ENCODE measurements around the gene NDN.

DNA sequence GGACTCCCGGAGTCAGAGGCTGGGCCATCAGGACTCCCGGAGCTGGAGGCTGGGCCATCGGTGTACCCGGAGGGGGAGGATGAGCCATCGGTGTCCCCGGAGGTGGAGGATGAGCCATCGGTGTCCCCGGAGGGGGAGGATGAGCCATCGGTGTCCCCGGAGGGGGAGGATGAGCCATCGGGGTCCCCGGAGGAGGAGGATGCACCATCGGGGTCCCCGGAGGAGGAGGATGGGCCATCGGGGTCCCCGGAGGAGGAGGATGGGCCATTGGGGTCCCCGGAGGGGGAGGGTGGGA, 40.2 kb downstream of the NDN start:
- TF ChIP-seq, protein P1, sequence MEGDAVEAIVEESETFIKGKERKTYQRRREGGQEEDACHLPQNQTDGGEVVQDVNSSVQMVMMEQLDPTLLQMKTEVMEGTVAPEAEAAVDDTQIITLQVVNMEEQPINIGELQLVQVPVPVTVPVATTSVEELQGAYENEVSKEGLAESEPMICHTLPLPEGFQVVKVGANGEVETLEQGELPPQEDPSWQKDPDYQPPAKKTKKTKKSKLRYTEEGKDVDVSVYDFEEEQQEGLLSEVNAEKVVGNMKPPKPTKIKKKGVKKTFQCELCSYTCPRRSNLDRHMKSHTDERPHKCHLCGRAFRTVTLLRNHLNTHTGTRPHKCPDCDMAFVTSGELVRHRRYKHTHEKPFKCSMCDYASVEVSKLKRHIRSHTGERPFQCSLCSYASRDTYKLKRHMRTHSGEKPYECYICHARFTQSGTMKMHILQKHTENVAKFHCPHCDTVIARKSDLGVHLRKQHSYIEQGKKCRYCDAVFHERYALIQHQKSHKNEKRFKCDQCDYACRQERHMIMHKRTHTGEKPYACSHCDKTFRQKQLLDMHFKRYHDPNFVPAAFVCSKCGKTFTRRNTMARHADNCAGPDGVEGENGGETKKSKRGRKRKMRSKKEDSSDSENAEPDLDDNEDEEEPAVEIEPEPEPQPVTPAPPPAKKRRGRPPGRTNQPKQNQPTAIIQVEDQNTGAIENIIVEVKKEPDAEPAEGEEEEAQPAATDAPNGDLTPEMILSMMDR (conservative IDR thresholded peaks at IDR 0.05; ENCODE audit: low read length) = no peak
- TF ChIP-seq EZH2phosphoT487 (IDR thresholded peaks at IDR 0.05; ENCODE audit: borderline replicate concordance) = no peak

Data from Loucy (cell line).